GM13977 (cell line): ENCODE results near the gene MEP1A.
A peak's percentile ranks its signal among the peaks of the same experiment; 100 is the strongest.
"Not testable (repeated sequence)": the region's sequence is repeated elsewhere in the genome, so short reads cannot be mapped to it uniquely, and the experiment has no call there.

Experiments
- DNase-seq: peaks from one replicate; pipeline ENCODE4 v3.0.0; 2012; ENCODE audit warnings: low spot score
- in situ Hi-C: fragments of 300-500 bp; cut with MboI; formaldehyde crosslinking; loops from one replicate; pipeline ENCODE4 v1.12.0; 2022; ENCODE audit warnings: low sequenced_read_pairs, low pct_unique_long_range_greater_than_20kb, mixed read lengths, inconsistent platforms; ENCODE audit not compliant: unreplicated experiment
- TF ChIP-seq, protein P1 (sequence below): IDR thresholded peaks from 2 replicates; pipeline ENCODE4 v1.5.1; 2012; ENCODE audit warnings: mild to moderate bottlenecking, control low read depth; ENCODE audit not compliant: insufficient read depth; ENCODE audit errors: extremely low read depth, missing control alignments

MEP1A gene

DNA sequence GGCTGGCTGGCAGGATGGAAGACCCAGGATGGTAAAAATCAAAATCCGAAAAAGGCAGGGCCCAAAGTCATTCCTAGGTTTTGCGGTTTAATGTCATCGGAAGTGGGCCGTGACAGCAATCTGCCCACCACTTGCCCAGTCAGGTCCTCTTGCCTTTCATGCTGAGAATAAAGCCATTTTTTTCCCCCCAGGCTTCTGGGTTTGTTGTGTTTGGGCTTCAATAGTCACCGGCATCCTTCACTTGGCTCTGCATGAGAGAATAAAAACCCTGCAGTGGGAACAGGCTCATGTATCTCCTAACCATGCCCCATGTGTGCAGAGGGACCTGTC lies 56.1 kb downstream of the MEP1A start:
- in situ Hi-C loops = no loop called here
- no peak for DNase-seq
- TF ChIP-seq, protein P1, sequence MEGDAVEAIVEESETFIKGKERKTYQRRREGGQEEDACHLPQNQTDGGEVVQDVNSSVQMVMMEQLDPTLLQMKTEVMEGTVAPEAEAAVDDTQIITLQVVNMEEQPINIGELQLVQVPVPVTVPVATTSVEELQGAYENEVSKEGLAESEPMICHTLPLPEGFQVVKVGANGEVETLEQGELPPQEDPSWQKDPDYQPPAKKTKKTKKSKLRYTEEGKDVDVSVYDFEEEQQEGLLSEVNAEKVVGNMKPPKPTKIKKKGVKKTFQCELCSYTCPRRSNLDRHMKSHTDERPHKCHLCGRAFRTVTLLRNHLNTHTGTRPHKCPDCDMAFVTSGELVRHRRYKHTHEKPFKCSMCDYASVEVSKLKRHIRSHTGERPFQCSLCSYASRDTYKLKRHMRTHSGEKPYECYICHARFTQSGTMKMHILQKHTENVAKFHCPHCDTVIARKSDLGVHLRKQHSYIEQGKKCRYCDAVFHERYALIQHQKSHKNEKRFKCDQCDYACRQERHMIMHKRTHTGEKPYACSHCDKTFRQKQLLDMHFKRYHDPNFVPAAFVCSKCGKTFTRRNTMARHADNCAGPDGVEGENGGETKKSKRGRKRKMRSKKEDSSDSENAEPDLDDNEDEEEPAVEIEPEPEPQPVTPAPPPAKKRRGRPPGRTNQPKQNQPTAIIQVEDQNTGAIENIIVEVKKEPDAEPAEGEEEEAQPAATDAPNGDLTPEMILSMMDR = no peak

DNA sequence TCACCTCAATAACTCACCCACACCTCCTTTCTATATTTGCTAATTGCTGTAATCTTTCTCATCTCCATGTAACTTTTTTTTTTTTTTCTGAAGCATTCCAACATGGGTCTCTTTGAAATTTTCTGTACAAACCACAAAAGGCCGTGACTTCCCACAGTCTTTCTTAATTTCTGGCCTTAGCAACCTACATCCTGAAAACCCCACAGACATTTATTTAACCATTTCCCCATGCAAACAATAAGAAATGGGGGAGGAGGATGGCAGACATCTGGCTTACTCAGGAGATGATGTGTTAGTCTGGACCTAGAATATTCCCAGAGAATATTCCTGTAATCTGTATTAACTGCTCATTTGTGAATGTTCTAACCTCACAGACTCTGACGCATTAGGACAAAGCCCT lies 57.6 kb downstream of the MEP1A start:
- DNase-seq = no peak
- TF ChIP-seq, protein P1 = no peak
- in situ Hi-C loops = no loop called here

DNA sequence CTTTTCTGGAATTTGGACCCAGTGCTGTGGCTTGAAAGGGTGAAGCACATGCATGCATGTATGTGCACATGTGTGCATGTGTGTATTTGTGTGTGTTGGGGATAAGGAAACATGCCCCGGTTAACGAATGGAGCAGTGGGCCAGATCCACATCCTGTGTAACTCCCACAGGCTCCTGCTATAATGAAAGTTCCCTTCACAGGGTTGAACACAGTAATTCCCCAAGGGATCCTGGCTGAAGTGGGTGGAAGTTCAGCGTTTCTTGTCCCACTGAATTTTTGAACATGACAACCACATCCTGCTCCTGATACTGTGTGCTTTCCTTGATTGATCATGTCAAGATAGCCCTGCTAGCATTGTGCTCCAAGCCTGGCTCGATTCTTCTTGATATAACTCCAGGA lies 58.4 kb downstream of the MEP1A start:
- in situ Hi-C loops, DNase-seq: not testable (repeated sequence)

DNA sequence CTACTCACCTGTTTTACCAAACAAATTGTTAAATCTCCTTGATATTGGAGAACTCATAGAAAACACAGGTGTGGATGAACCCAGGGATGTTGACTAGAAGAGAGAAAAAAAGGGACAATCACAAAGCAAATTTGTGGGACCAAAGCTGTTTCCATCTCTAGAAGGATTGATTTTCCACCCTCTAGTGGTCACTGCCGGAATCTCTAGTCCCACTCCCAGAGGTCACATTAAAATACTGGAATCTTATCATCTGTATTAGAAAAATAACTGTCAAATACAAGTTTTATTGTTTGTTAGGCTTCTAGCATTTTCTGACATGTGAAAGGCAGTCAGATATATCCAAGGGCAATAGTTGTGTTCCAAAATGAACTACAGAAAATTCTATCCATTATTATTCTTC lies 62.8 kb downstream of the MEP1A start:
- DNase-seq, in situ Hi-C loops: not testable (repeated sequence)
- TF ChIP-seq, protein P1 = peak; percentile 63

DNA sequence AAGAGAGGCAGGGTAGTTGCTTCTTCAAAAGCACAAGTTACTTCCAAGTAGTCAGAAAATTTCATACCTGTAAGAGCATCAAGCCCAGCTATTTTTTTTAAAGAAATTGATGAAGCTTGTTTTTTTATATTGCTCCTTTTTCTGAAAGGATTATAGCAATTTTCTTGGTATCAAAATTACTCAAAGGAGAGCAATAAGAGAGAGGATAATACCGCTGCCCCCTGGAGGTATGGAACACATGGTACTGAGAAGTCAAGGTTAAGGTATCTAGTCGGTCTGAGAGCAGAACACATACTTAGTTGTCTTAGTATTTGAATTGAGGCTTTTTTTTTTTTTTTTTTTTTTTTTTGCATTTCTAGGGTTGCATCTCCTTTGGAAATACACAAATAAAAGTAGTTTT lies 69.2 kb downstream of the MEP1A start:
- DNase-seq = no peak
- TF ChIP-seq, protein P1 = no peak
- in situ Hi-C loops = no loop called here

DNA sequence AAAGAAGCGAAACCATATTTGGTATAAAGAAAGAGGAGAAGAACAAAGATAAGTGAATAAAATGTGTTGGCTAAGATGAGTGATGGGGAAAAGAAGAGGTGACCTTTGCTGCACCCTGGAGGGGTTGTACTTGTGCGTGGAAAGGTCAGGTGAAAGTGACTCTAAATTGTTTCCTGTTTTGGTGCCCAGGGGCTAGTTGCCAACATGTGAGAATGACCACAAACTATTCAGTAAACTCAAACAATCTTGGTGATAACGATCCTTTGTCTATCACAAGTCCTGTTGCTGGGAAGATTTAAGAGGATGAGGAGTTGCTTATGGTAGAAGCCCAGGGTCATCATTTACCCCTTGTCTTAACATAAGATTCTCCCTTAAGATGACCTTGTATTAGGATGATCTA lies 70.6 kb downstream of the MEP1A start:
- in situ Hi-C loops = no loop called here
- TF ChIP-seq, protein P1 = no peak

DNA sequence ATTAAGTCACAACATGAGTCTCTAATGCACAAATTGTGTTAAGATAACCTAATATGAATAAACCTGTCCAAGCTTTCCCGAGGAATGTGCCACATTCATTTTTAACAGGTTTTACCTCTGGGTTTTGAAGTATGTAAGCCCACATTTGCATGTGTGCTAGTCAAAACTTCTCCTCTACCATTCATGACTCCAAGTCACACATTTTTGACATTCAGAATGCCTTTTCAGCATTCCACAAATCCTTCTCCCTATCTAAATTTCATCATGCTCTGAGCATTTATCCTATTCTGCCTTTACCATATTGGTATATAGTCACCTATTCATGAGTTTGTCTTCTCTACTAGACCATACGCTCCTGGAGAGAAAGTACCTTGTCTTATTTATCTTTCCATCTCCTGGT lies 72.0 kb downstream of the MEP1A start:
- in situ Hi-C loops = no loop called here
- TF ChIP-seq, protein P1 = no peak
- DNase-seq = no peak

More for the DNA sequence above, 70.6 kb downstream of the MEP1A start:
- no peak for DNase-seq
